ELF-1 (cell line): ENCODE measurements around the gene MYLIP.

ENCODE experiments used
- DNase-seq: peaks from one replicate; pipeline ENCODE4 v3.0.0-alpha.2; 2016; ENCODE audit warnings: low read depth, low spot score

Gene MYLIP

GRCh38 chr6:16139556-16139955 is 10.7 kb downstream of the MYLIP start:
- no peak for DNase-seq

GRCh38 chr6:16140607-16141006 is 11.7 kb downstream of the MYLIP start:
- DNase-seq = no peak

- no peak for DNase-seq
Observed at GRCh38 chr6:16141514-16141913, 12.6 kb downstream of the MYLIP start.

GRCh38 chr6:16145038-16145437 is 16.2 kb downstream of the MYLIP start:
- no peak for DNase-seq

- no peak for DNase-seq
Observed at GRCh38 chr6:16146028-16146427, 17.1 kb downstream of the MYLIP start.

- no peak for DNase-seq
Observed at GRCh38 chr6:16146527-16146955, 17.7 kb downstream of the MYLIP start.

GRCh38 chr6:16148498-16148897 is 19.6 kb downstream of the MYLIP start:
- peak; percentile 70 for DNase-seq

GRCh38 chr6:16149305-16149704 is 20.4 kb downstream of the MYLIP start:
- no peak for DNase-seq

- no peak for DNase-seq
Observed at GRCh38 chr6:16150098-16150497, 21.2 kb downstream of the MYLIP start.

- DNase-seq = no peak
Observed at GRCh38 chr6:16153211-16153820, 24.4 kb downstream of the MYLIP start.

- no peak for DNase-seq
Observed at GRCh38 chr6:16154904-16155303, 26.0 kb downstream of the MYLIP start.

- DNase-seq = no peak
Observed at GRCh38 chr6:16157492-16157891, 28.6 kb downstream of the MYLIP start.

GRCh38 chr6:16157909-16158308 is 29.0 kb downstream of the MYLIP start:
- no peak for DNase-seq

GRCh38 chr6:16158943-16159557 is 30.2 kb downstream of the MYLIP start:
- DNase-seq = no peak

GRCh38 chr6:16160794-16161193 is 31.9 kb downstream of the MYLIP start:
- no peak for DNase-seq

- DNase-seq = no peak
Observed at GRCh38 chr6:16162003-16162402, 33.1 kb downstream of the MYLIP start.

- DNase-seq = no peak
Observed at GRCh38 chr6:16163066-16163465, 34.2 kb downstream of the MYLIP start.

GRCh38 chr6:16163535-16164300 is 34.8 kb downstream of the MYLIP start:
- no peak for DNase-seq

- DNase-seq = no peak
Observed at GRCh38 chr6:16165641-16166040, 36.8 kb downstream of the MYLIP start.

GRCh38 chr6:16166871-16167608 is 38.2 kb downstream of the MYLIP start:
- DNase-seq = no peak

GRCh38 chr6:16168121-16168520 is 39.2 kb downstream of the MYLIP start:
- DNase-seq = peak; percentile 32

- DNase-seq = peak; percentile 39
Observed at GRCh38 chr6:16168858-16169257, 40.0 kb downstream of the MYLIP start.
